ENCODE results near the gene RPTOR.

DNA sequence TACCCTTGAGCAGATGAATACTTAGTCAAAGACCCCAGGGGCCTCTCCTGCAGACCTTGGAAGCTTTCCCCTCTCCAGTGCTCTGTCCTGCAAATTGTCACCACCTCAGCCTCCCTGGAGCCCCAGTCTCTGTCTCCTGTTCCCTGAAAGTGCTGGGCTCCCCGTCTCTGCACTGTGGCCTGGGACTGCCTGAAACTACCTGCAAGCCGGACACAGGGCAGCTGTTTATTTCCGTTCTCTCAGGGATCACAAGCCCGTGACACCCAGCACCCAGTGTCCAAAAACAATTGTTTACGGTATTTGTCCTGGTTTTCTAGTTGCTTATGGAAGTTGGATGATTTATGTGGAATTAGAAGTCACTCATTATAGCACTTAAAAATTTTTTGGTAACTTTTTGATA lies 365.4 kb downstream of the RPTOR start:
- TF ChIP-seq, protein P1, sequence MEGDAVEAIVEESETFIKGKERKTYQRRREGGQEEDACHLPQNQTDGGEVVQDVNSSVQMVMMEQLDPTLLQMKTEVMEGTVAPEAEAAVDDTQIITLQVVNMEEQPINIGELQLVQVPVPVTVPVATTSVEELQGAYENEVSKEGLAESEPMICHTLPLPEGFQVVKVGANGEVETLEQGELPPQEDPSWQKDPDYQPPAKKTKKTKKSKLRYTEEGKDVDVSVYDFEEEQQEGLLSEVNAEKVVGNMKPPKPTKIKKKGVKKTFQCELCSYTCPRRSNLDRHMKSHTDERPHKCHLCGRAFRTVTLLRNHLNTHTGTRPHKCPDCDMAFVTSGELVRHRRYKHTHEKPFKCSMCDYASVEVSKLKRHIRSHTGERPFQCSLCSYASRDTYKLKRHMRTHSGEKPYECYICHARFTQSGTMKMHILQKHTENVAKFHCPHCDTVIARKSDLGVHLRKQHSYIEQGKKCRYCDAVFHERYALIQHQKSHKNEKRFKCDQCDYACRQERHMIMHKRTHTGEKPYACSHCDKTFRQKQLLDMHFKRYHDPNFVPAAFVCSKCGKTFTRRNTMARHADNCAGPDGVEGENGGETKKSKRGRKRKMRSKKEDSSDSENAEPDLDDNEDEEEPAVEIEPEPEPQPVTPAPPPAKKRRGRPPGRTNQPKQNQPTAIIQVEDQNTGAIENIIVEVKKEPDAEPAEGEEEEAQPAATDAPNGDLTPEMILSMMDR (conservative IDR thresholded peaks at IDR 0.05 in 1 of 2, IDR thresholded peaks at IDR 0.05 in 1 of 2; ENCODE audit: low read depth in 1 of 2, low read length in 2 of 2) = no peak
- TF ChIP-seq EZH2 (IDR thresholded peaks at IDR 0.05; ENCODE audit: low read length, missing control alignments) = no peak
